Endodermal cell (in vitro differentiated cells): Measurements from ENCODE around the gene STPG1. TPM values are rescaled to one million over a fixed set of nuclear protein-coding genes. Genes with fewer than 3 reads are reported as not detected.

Experiments
- DNase-seq: peaks from one replicate; pipeline ENCODE4 v3.0.0-alpha.2; 2017
- H3K27ac ChIP-seq: 2 replicates; pipeline ENCODE4 v1.5.1; 2013; ENCODE audit warnings: mild to moderate bottlenecking, low read depth, low read length, moderate library complexity
- H3K27me3 ChIP-seq: 2 replicates; pipeline ENCODE4 v1.6.1; 2013; ENCODE audit warnings: mild to moderate bottlenecking, low read length, moderate library complexity; ENCODE audit not compliant: insufficient read depth, control insufficient read depth, poor library complexity, severe bottlenecking
- H3K36me3 ChIP-seq: 2 replicates; pipeline ENCODE4 v1.7.0; 2013; ENCODE audit warnings: mild to moderate bottlenecking, low read length, moderate library complexity; ENCODE audit not compliant: control insufficient read depth, insufficient read depth
- H3K4me1 ChIP-seq: one replicate; pipeline ENCODE4 v1.7.0; 2013; ENCODE audit warnings: low read length; ENCODE audit not compliant: control insufficient read depth, insufficient read depth
- H3K4me3 ChIP-seq: 2 replicates; pipeline ENCODE4 v1.5.1; 2013; ENCODE audit warnings: mild to moderate bottlenecking, low read length, moderate library complexity
- H3K9ac ChIP-seq: 2 replicates; pipeline ENCODE4 v1.6.1; 2013; ENCODE audit warnings: mild to moderate bottlenecking, low read length, moderate library complexity; ENCODE audit not compliant: poor library complexity, severe bottlenecking; ENCODE audit errors: extremely low read depth
- H3K9me3 ChIP-seq: 2 replicates; pipeline ENCODE4 v1.6.1; 2013; ENCODE audit warnings: mild to moderate bottlenecking, low read length, moderate library complexity; ENCODE audit not compliant: control insufficient read depth
- H3K27ac Mint-ChIP-seq: 2 replicates; pipeline ENCODE4 v1.8.0; 2020; ENCODE audit warnings: mixed read lengths
- H3K27me3 Mint-ChIP-seq: 2 replicates; pipeline ENCODE4 v1.8.0; 2021; ENCODE audit warnings: mild to moderate bottlenecking, mixed read lengths; ENCODE audit not compliant: insufficient read depth
- H3K36me3 Mint-ChIP-seq: 2 replicates; pipeline ENCODE4 v1.8.0; 2020; ENCODE audit warnings: low read depth, mixed read lengths
- H3K4me1 Mint-ChIP-seq: 2 replicates; pipeline ENCODE4 v1.8.0; 2020; ENCODE audit warnings: mixed read lengths
- H3K4me3 Mint-ChIP-seq: 2 replicates; pipeline ENCODE4 v1.8.0; 2020; ENCODE audit warnings: mild to moderate bottlenecking, moderate library complexity, mixed read lengths
- H3K9me3 Mint-ChIP-seq: 2 replicates; pipeline ENCODE4 v1.8.0; 2020; ENCODE audit warnings: mild to moderate bottlenecking, mixed read lengths
- CTCF ChIP-seq: fragments of 200-600 bp; sonication (generic); conservative IDR thresholded peaks from 2 replicates; pipeline ENCODE4 v1.5.0; 2021; ENCODE audit warnings: antibody characterized with exemption, mild to moderate bottlenecking
- WGBS, 2 experiments: methylation state at CpG; one replicate each; pipeline versions ENCODE4 v1.1.5 to v1.1.7; 2013; ENCODE audit warnings: missing lambda C conversion rate in 2 of 2, mixed read lengths in 1 of 2; ENCODE audit not compliant: insufficient coverage in 1 of 2, insufficient read length in 1 of 2; 5-methylcytosine and 5-hydroxymethylcytosine counted together
- total RNA-seq, 2 donors: library from RNA; stranded (reverse); fragmentation: NEBNext Ultra II Directional in 1 of 2; extraction: Animal tissue kit (Norgen Biotek cat#: 25700) in 1 of 2; gene quantifications; 2 replicates in 1 of 2; 3 replicates in 1 of 2; pipeline ENCODE4 v1.2.1, GENCODE V29; 2021

Gene STPG1
- total RNA-seq, 2 donors from 2014 or later = 16.6 to 16.9 TPM

DNA sequence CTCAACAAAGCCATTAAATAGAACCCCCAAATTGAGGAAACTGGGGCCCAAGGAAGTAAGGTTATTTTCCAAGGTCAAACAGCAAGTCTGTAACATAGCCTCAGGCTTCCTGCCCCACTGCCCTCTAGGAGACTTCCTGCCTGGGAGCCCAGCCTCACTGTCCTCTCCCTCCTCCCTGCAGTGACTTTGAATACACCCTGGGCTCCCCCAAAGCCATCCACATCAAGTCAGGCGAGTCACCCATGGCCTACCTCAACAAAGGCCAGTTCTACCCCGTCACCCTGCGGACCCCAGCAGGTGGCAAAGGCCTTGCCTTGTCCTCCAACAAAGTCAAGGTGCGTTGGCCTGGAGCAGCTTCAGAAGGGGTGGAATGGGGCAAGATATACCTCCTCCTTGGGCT, 76.1 kb downstream of the STPG1 start:
- H3K4me3 ChIP-seq = no peak overlapping the region
- H3K36me3 Mint-ChIP-seq = no peaks in the 10 kb centered on the region
- H3K27me3 Mint-ChIP-seq = peaks cover 2% of the 10 kb centered on the region
- H3K9me3 Mint-ChIP-seq = no peaks in the 10 kb centered on the region
- peak overlapping the region; percentile 16 for H3K27ac Mint-ChIP-seq
- no peak overlapping the region for H3K27ac ChIP-seq
- WGBS, 2 experiments = 83 to 100% methylated on average over 1 to 4 of the region's 4 CpGs
- TF ChIP-seq CTCF = no peak
- no peak overlapping the region for H3K9ac ChIP-seq
- H3K27me3 ChIP-seq = no peaks in the 10 kb centered on the region
- no peaks in the 10 kb centered on the region for H3K9me3 ChIP-seq
- peaks cover 4% of the 10 kb centered on the region for H3K4me1 ChIP-seq
- peaks cover 41% of the 10 kb centered on the region for H3K4me1 Mint-ChIP-seq
- H3K36me3 ChIP-seq = no peaks in the 10 kb centered on the region
- peak; percentile 58 for DNase-seq
- H3K4me3 Mint-ChIP-seq = no peak overlapping the region

- Mint-ChIP-seq H3K9me3 (no peaks in the 10 kb centered on the region), H3K27me3 (peaks cover 4% of the 10 kb centered on the region), H3K4me3 (no peak overlapping the region), H3K27ac (no peak overlapping the region), H3K36me3 (no peaks in the 10 kb centered on the region), H3K4me1 (peaks cover 42% of the 10 kb centered on the region)
- Histone ChIP-seq H3K9me3 (no peaks in the 10 kb centered on the region), H3K4me3 (no peak overlapping the region), H3K27ac (no peak overlapping the region), H3K36me3 (no peaks in the 10 kb centered on the region), H3K4me1 (peaks cover 4% of the 10 kb centered on the region), H3K27me3 (no peaks in the 10 kb centered on the region), H3K9ac (no peak overlapping the region)
- 80 to 86% methylated on average over 1 to 5 of the region's 5 CpGs for WGBS, 2 experiments
- no peak for DNase-seq
- no peak for TF ChIP-seq CTCF
Measured at GRCh38 chr1:24336075-24336474, 77.5 kb downstream of the STPG1 start.

DNA sequence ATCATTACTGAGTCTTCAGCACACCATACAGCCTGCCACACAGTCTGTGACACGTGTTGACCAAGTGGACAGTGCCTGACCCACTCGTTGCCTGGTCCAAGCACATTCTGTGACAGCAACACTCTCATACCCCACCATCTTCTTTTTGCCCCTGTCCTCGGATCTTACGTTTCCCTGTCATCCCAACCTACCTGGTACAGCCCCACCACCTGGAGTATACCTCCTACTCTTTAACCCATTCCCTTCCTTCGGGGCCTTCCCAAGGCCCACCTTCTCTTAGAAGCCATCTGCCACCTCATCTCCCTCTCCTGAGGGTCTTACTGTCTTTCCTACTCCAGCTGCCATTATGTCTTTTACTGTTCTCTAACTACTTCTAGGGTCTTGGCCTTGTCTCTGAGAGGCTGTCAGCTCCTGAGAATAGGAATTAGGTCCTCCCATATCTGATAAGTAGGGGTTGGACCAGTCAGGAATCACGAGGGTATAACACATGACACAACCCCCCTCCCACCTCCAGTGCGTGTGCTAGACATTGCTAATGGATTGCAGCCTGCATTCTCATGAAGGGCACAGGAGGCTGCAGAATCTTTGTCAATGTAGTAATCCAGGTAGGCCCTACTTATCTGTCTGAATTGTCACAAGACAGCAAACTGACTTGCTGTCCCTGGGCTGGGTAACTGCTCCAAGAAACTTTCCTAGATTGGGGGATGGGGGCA, 81.5 kb downstream of the STPG1 start:
- no peak overlapping the region for H3K27ac Mint-ChIP-seq
- H3K27me3 Mint-ChIP-seq = peaks cover 6% of the 10 kb centered on the region
- no peaks in the 10 kb centered on the region for H3K36me3 ChIP-seq
- no peaks in the 10 kb centered on the region for H3K9me3 ChIP-seq
- no peak for TF ChIP-seq CTCF
- no peak overlapping the region for H3K27ac ChIP-seq
- DNase-seq = no peak
- 86 to 100% methylated on average over 3 to 7 of the region's 7 CpGs for WGBS, 2 experiments
- H3K4me3 Mint-ChIP-seq = no peak overlapping the region
- no peaks in the 10 kb centered on the region for H3K36me3 Mint-ChIP-seq
- no peaks in the 10 kb centered on the region for H3K9me3 Mint-ChIP-seq
- H3K9ac ChIP-seq = no peak overlapping the region
- no peaks in the 10 kb centered on the region for H3K27me3 ChIP-seq
- peaks cover 2% of the 10 kb centered on the region for H3K4me1 ChIP-seq
- peaks cover 21% of the 10 kb centered on the region for H3K4me1 Mint-ChIP-seq
- no peak overlapping the region for H3K4me3 ChIP-seq
